GM10266 (cell line): ENCODE results near the gene NRIP3.
"Not testable (repeated sequence)": the region's sequence is repeated elsewhere in the genome, so short reads cannot be mapped to it uniquely, and the experiment has no call there.

Source experiments
- DNase-seq: peaks from one replicate; pipeline ENCODE4 v3.0.0; 2012; ENCODE audit errors: extremely low spot score
- TF ChIP-seq, protein P1 (sequence below): IDR thresholded peaks from 2 replicates; pipeline ENCODE4 v1.5.1; 2012; ENCODE audit warnings: mild to moderate bottlenecking, low read depth; ENCODE audit not compliant: control insufficient read depth, insufficient read depth; ENCODE audit errors: missing control alignments

The NRIP3 gene

DNA sequence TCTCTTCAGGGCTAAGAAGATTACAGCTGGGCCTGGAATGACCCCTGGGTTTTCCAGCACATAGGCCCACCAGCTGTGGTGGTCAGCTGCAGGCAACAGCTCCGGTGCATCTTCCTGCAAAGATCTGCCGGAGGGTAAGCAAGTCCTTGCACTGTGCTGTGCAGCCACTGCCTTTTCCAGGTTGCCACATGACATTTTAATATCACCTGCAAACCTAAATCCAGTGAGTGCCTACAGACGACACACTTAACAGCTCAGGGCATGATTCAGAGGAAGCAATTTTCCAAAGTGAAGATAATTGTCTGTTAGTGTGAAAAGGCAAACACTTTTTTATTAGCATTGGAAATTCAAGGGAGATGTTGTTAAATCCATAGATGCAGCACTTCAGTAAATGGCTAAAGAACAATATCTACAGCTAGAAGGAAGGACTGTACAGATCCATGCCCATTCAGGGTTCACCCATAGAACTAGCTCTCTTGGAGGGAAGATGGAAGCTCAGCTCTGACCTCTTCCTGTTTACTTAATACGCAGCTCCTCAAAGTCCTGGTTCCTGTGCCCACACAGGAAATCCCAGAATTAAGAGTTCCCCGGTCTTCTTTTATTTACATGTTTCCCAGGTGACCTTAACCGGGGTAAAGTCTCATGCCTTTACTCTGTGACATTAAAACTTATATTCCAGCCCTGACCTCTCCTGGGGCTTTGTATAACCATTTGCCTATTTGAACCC is 13.3 kb upstream of the NRIP3 start:
- TF ChIP-seq, protein P1, sequence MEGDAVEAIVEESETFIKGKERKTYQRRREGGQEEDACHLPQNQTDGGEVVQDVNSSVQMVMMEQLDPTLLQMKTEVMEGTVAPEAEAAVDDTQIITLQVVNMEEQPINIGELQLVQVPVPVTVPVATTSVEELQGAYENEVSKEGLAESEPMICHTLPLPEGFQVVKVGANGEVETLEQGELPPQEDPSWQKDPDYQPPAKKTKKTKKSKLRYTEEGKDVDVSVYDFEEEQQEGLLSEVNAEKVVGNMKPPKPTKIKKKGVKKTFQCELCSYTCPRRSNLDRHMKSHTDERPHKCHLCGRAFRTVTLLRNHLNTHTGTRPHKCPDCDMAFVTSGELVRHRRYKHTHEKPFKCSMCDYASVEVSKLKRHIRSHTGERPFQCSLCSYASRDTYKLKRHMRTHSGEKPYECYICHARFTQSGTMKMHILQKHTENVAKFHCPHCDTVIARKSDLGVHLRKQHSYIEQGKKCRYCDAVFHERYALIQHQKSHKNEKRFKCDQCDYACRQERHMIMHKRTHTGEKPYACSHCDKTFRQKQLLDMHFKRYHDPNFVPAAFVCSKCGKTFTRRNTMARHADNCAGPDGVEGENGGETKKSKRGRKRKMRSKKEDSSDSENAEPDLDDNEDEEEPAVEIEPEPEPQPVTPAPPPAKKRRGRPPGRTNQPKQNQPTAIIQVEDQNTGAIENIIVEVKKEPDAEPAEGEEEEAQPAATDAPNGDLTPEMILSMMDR = no peak
- DNase-seq = no peak

DNA sequence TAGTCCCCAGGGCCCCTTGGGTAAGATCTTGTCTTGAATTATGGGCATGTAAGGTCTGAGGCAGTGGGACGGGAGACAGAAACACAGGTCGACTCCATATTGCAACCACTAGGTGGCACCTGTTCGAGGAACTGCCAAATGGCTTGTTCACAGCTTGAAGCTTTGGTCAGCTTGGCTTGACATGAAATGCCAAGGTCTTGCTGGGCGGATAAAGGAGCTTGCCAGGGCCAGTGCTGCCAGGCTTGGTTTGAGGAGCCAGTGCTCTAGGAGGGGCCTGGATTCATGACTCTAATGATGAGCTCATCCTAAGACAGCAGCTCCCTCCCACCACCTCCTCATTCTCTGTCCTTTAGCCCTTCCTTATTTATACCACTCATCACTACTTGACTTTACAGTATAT is 11.9 kb upstream of the NRIP3 start:
- TF ChIP-seq, protein P1 = peak; percentile 90

DNA sequence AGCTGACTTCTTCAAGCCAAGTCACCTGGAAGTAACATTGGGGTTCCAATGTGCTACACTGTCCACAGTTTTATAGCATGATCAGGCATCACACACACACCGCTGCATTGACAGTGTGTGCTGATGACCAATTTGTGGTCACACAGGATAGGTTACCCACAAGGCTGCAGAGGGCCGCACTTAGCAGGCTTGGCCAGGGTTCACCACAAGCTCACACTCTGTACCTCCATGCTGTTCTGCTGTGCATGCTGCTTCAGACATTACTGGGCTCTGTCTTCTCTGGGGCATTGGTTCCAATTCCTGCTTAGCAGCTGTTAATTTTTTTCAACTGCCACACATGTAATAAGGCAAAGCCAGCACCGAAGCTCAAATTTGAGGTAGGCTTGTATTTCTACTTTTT is 11.0 kb upstream of the NRIP3 start:
- no peak for DNase-seq
- TF ChIP-seq, protein P1 = no peak

More for the DNA sequence above, 11.9 kb upstream of the NRIP3 start:
- DNase-seq = peak; percentile 80

- TF ChIP-seq, protein P1 = no peak
- DNase-seq = no peak
These were observed 9.6 kb upstream of the NRIP3 start for GRCh38 chr11:9013373-9013772.

DNA sequence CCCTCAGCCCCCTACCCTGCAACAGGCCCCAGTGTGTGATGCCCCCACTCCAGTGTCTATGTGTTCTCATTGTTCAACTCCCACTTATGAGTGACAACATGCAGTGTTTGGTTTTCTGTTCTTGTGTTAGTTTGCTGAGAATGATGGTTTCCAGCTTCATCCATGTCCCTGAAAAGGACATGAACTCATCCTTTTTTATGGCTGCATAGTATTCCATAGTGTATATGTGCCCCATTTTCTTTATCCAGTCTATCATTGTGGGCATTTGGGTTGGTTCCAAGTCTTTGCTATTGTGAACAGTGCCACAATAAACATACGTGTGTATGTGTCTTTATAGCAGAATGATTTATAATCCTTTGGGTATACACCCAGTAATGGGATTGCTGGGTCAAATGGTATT is 5.7 kb upstream of the NRIP3 start:
- not testable (repeated sequence) for DNase-seq

DNA sequence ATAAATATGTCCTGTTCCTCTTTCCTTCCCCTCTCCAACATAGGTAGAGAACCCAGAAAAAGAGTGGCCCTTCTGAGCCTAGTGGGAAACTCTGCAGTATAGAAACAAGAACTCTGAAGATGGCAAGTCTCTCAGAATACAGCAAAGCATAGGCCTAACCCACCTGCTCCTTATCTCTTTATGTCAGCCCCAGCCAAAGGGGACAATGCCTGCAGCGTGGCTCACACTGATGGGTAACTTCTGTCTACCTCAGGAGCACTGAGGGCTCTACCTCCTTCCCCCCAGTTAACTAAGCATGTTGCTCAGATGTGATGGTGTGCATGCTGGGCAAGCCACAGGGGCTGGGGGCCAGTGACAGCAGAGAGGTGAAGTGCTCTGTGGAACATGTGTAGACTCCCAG is 4.9 kb upstream of the NRIP3 start:
- no peak for DNase-seq
- TF ChIP-seq, protein P1 = no peak

DNA sequence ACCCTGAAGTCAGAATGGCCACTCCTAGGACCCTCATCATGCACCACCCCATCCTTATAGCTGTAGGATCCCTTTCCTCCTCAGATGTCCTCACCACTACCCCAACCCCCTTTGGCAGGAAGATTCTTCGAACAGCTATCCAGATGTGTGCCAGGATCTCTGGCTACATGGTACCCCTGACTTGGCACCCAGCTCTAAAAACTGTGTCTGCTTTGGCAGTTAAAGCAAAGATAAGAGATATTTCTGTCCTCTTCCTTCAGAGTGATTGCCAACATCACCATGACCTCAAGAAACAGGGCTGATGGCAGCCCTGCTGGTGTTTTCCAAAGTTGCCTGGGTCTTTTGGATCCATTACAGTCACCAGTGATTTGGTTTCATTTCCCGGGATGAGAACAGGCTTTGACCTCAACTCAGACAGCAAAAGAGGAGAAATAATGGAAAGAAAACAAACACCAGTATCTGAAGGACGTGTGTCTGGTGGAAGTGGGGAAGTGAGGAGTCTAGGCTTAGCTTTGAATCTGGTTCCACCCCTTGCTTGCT is 4.3 kb upstream of the NRIP3 start:
- TF ChIP-seq, protein P1 = no peak

More for the DNA sequence above, 4.3 kb upstream of the NRIP3 start:
- DNase-seq = no peak
